ENCODE results near the gene CEP126. TPM values are rescaled to one million over a fixed set of nuclear protein-coding genes. Genes with fewer than 3 reads are reported as not detected.
"Not testable (repeated sequence)": the region's sequence is repeated elsewhere in the genome, so short reads cannot be mapped to it uniquely, and the experiment has no call there.

Gene CEP126
- total and polyA plus RNA-seq, 10 donors = 0.76 to 4.4 (median 2.6) TPM

DNA sequence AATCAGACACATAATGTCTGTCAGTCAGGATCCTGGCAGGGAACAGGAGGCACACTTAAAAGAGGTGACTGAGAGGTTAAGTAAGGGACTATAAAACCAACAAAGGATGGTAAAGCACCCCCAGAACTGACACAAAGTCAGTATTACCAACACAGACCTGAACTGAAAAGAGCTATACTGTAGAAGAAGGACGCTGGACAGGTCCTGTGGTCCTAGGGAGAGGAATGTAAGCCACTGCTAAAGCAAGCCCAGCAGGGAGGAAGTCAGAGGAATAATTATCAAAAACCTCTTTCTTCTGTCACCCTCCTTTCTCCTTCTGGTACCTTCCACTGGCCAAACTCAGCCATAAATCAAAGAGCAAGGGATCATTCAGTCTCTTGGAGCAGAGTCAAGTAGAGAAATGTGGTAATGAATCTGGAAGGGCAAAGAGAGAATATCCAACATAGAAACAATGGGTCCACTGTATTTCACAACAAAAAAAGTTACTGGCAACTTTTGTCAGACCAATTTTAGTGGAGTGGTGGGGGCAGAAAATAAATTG, 34.9 kb downstream of the CEP126 start:
- no peaks in the 10 kb centered on the region for H3K4me1 ChIP-seq
- TF ChIP-seq POLR2A (IDR thresholded peaks at IDR 0.05) (no peak), POLR2AphosphoS5 (IDR thresholded peaks at IDR 0.05) (no peak)
- TF ChIP-seq, protein P1, sequence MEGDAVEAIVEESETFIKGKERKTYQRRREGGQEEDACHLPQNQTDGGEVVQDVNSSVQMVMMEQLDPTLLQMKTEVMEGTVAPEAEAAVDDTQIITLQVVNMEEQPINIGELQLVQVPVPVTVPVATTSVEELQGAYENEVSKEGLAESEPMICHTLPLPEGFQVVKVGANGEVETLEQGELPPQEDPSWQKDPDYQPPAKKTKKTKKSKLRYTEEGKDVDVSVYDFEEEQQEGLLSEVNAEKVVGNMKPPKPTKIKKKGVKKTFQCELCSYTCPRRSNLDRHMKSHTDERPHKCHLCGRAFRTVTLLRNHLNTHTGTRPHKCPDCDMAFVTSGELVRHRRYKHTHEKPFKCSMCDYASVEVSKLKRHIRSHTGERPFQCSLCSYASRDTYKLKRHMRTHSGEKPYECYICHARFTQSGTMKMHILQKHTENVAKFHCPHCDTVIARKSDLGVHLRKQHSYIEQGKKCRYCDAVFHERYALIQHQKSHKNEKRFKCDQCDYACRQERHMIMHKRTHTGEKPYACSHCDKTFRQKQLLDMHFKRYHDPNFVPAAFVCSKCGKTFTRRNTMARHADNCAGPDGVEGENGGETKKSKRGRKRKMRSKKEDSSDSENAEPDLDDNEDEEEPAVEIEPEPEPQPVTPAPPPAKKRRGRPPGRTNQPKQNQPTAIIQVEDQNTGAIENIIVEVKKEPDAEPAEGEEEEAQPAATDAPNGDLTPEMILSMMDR (IDR thresholded peaks at IDR 0.05 in 8 of 11, conservative IDR thresholded peaks at IDR 0.05 in 3 of 11) = no peak
- H3K36me3 ChIP-seq = peaks cover 0 to 19% (median 0%) of the 10 kb centered on the region in 6 donors
- DNase-seq = no peak
- no peak overlapping the region for H3K27ac ChIP-seq
- H3K27me3 ChIP-seq (replicated peaks in 1 of 7) = no peaks in the 10 kb centered on the region
- no peaks in the 10 kb centered on the region for H3K9me3 ChIP-seq
- WGBS, 5 donors = 54 to 78% (median 67%) methylated on average over 1 of the region's 1 CpG
- H3K4me3 ChIP-seq = no peak overlapping the region
- intact Hi-C loops (cut with DNase I; ENCODE audit: low total_unique reads) = no loop called here

DNA sequence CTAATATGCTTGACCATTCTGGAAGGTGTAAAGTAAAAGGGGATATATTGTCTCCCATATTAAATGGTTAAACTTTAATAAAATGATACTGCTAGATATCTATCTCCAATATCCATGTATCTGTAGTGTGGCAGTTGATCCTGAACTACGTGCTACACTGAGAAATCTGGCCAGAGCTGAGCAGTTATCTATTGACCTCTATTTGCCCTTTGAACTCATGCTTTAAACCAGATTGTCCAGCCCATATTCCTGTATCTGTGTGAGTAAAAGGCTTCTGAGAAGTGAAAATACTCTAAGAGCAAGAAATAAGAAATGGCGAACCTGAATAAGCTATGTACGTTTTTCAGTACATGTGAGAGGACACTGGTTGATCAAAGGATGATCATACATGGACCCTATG, 40.5 kb downstream of the CEP126 start:
- WGBS, 5 donors = 85 to 90% (median 88%) methylated on average over 3 of the region's 3 CpGs
- Histone ChIP-seq H3K9me3 (no peaks in the 10 kb centered on the region), H3K4me3 (no peak overlapping the region), H3K4me1 (no peaks in the 10 kb centered on the region), H3K36me3 (peaks cover 0 to 18% (median 0%) of the 10 kb centered on the region in 6 donors), H3K27me3 (replicated peaks in 1 of 7) (no peaks in the 10 kb centered on the region), H3K27ac (no peak overlapping the region)
- intact Hi-C loops (cut with DNase I; ENCODE audit: low total_unique reads) = no loop called here
- DNase-seq = no peak
- no peak for TF ChIP-seq POLR2A (IDR thresholded peaks at IDR 0.05)

DNA sequence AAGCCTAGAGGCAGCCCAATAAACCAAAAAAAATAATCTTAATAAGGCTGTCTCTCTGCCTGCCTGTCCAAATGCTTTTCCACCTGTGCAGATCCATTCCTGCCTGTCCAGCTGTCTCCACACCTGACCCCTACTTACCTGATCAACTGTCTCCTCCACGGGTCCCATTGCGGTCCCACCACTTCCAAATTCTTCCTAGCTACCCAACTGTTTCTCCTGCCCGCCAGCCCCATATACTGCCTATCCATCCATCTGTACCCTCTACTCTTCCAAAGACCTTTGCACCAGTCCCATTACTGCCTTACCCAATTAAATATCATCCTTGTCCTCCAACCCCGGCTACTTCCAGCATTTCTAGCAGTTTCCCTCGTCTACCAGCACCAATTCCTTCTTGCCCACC, 40.9 kb downstream of the CEP126 start:
- H3K36me3 ChIP-seq = peaks cover 0 to 18% (median 0%) of the 10 kb centered on the region in 6 donors
- TF ChIP-seq POLR2AphosphoS5 (IDR thresholded peaks at IDR 0.05) (no peak), POLR2A (IDR thresholded peaks at IDR 0.05) (no peak)
- TF ChIP-seq, protein P1 (IDR thresholded peaks at IDR 0.05 in 8 of 11, conservative IDR thresholded peaks at IDR 0.05 in 3 of 11) = no peak
- no peaks in the 10 kb centered on the region for H3K4me1 ChIP-seq
- WGBS, 5 donors = 80 to 95% (median 85%) methylated on average over 5 of the region's 5 CpGs
- no peaks in the 10 kb centered on the region for H3K27me3 ChIP-seq (replicated peaks in 1 of 7)
- H3K9me3 ChIP-seq = no peaks in the 10 kb centered on the region
- DNase-seq = no peak
- H3K27ac ChIP-seq = no peak overlapping the region
- intact Hi-C loops (cut with DNase I; ENCODE audit: low total_unique reads) = no loop called here
- H3K4me3 ChIP-seq = no peak overlapping the region

DNA sequence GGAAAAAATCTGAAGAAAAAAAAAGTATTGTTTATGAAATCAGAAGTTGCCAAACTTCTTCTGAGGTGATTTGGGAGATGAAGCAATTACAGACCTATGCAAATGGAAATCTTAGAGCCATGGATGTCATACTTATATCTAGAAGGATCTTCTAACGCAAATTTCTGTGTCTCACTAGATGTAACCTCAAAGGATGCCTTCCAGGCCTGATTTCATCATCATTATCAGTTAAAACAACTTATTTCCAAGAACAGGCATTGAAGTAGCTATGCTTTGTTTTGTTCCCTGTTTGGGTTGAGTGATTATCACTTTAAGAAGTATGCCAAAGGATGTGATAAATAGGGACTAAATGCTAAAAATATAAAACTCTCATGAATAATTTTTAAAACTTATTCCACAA, 45.4 kb downstream of the CEP126 start:
- intact Hi-C loops (cut with DNase I; ENCODE audit: low total_unique reads) = no loop called here

DNA sequence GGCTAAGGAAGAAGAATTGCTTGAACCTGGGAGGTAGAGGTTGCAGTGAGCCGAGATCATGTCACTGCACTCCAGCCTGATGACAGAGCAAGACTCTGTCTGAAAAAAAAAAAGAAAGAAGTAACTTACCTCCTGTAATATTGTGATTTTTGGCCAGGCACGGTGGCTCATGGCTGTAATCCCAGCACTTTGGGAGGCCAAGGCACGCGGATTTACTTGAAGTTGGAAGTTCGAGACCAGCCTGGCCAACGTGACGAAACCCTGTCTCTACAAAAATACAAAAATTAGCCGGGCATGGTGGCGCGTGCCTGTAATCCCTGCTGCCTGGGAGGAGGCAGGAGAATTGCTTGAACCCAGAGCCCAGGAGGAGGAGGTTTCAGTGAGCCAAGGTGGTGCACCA, 49.4 kb downstream of the CEP126 start:
- 90 to 96% (median 92%) methylated on average over 10 of the region's 10 CpGs for WGBS, 5 donors
- intact Hi-C loops (cut with DNase I; ENCODE audit: low total_unique reads) = not testable (repeated sequence)

More for the DNA sequence above, 45.4 kb downstream of the CEP126 start:
- peaks cover 0 to 29% (median 4%) of the 10 kb centered on the region in 6 donors for H3K36me3 ChIP-seq
- H3K9me3 ChIP-seq = no peaks in the 10 kb centered on the region
- TF ChIP-seq, protein P1 (IDR thresholded peaks at IDR 0.05 in 8 of 11, conservative IDR thresholded peaks at IDR 0.05 in 3 of 11) = no peak
- no peak for TF ChIP-seq POLR2AphosphoS5 (IDR thresholded peaks at IDR 0.05)
- TF ChIP-seq POLR2A (IDR thresholded peaks at IDR 0.05) = no peak
- H3K4me3 ChIP-seq = no peak overlapping the region
- no peaks in the 10 kb centered on the region for H3K27me3 ChIP-seq (replicated peaks in 1 of 7)
- 81 to 95% (median 84%) methylated on average over 1 of the region's 1 CpG for WGBS, 5 donors
- no peaks in the 10 kb centered on the region for H3K4me1 ChIP-seq
- H3K27ac ChIP-seq = no peak overlapping the region
- no peak for DNase-seq

More for the DNA sequence above, 49.4 kb downstream of the CEP126 start:
- not testable (repeated sequence) for H3K4me1 ChIP-seq; H3K27me3 ChIP-seq (replicated peaks in 1 of 7); DNase-seq; H3K27ac ChIP-seq; H3K9me3 ChIP-seq; H3K4me3 ChIP-seq
- H3K36me3 ChIP-seq = peaks cover 0 to 21% (median 4%) of the 10 kb centered on the region in 6 donors
